HG03060 (cell line): Measurements from ENCODE around the gene TEKT5.

ENCODE experiments used
- ATAC-seq: cut with Tn5 transposase; IDR thresholded peaks from one replicate; pipeline ENCODE4 v1.9.1; 2021; ENCODE audit warnings: low read depth, moderate number of reproducible peaks; ENCODE audit not compliant: unreplicated experiment

TEKT5 gene

DNA sequence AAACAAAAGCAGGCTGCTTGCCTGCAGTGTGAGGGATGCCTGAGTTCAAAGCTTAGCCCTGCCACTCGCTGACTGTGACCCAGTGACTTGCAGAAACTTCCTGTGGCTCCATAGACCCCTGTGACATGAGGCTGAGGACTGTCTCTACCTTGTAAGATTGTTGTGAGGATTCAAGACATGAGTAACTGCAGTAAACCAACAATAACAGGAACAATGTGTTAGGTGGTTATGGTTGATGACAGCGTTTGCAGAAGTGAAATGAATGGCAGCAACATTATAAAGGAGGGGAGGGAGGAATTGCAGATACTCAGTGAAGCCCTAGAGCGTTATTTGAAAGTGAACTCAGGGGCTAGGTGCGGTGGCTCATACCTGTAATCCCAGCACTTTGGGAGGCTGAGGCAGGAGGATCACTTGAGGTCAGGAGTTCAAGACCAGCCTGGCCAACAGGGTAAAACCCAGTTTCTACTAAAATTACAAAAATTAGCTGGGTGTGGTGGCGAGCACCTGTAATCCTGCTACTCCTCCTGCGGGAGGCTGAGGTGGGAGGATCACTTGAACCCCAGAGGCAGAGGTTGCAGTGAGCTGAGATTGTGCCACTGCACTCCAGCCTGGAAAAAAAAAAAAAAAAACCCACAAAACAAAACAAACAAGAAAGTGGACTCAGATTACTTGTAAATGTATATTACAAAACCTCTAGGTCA, 80.8 kb downstream of the TEKT5 start:
- ATAC-seq, result no peak

DNA sequence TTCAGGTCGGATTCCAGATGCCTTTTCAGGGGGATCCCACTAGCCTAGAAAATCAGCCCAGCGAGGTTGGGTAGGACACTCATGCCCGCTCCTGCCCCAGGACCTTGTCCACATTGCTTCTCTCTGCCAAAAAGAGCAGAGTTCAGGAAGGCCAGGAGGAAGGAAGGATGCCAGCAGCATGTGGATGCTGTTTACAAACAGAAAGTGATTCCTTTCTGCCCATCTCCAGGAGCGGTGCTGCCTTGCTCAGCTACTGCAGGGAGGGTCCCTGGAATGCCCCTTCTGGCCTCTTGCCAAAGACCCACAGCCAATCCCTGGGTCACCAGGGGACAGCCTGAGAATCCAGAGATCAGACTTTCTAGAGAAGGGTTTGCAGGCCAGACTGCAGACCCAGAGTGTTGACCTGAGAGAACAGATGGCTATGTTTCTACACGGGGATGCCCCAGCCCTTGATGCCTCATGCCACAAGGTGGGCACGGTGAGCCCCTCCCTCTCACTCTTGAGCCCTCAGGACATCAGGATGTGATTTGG, 82.0 kb downstream of the TEKT5 start:
- ATAC-seq, result no peak

DNA sequence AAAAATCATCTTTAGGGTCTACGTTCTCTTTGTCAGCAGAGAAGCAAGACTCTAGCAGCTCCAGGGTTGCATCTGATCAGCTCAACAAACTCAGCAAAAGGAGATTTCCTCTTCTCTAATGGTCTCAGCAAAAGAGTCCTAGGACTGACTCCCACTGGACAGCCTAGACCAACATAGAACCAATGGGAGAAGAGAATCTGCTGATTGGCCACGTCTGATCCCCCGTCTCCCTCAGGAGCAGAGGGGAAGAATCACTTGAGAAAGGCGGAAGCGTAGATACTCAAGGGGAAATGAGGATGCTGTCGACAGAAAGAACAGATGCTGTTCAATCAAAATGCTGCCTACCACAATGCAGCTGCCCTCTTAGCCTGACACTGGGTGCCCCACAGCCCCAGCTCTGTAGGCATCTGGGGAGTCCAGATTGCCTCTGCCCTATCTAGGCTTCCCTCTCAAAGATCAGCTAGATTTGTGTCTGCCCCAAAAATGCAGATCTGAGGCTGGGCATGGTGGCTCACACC, 82.8 kb downstream of the TEKT5 start:
- no peak for ATAC-seq

DNA sequence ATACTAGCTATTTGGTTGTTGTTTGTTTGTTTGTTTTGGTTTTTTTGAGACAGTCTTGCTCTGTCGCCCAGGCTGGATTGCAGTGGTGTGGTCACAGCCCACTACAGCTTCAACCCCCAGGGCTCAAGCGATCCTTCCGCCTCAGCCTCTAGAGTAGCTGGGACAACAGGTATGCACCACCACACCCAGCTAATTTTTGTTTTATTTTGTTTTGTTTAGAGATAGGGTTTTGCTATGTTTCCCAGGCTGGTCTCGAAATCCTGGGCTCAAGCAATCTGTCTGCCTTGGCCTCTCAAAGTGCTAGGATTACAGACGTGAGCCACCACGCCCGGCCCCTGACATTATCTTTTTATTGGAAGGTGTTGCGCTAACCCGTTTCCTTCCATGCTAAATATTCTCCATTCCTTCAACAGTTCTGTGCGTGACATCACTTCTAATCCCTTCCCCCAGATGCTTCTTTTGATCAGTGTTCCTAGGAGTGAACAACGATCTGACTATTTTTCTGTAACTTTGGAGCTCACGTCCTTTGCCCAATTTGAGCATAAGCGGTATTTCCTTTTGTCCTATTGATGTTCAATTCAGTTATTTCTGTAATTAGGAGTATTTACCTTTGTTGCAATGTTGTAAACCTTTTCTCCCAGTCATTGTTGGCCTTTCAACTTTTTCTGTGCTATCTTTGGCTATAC, 84.1 kb downstream of the TEKT5 start:
- no peak for ATAC-seq

DNA sequence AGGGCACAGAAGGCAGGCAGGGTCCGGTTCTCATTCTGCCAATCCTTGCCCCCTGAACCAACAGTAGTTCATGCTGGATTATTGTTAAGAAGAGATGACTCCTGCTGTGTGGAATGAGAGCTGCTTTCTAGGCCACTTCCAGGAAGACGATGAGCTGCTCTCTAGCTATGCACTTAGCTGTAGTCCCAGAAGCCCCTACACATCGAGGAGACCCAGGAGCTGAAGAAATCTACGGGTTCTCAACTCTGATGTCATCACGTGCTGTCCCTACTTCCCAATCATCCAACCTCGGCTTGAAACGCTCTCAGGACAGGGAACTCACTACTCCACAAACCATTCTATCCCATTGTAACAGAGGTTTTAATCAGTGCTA, 85.3 kb downstream of the TEKT5 start:
- no peak for ATAC-seq

DNA sequence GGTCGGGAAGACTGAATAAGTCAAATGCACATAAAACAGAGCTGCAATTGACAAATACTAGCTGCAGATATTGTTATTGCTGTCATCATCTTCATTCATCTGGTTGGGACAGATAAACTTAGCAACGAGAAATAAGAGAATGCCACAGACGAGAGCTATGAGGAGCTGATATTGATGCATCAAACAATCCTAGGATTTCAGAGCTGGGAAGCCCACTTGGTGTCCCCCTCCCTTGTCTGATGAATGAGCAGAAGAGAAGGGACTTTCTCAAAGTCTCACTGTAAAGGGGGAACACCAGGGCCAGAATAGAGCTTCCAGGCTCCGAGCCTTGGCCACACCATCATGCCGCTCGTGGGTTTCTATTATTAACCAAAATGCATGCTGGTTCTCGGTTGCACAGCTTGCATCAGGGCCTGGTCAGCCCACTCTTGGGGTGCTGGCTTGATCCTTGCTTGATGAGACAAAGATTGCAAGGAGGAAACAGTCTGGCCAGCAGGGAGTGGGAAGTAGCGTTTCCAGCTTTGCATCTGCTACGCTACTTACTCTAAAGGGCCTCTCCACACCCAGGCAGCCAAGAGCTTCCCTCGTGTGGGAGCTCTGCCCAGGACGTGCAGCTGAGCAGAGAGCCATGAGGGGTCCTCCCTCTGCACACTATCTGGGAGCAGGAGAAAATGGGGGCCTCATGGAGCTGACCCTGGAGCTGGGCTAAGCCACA, 85.9 kb downstream of the TEKT5 start:
- no peak for ATAC-seq

DNA sequence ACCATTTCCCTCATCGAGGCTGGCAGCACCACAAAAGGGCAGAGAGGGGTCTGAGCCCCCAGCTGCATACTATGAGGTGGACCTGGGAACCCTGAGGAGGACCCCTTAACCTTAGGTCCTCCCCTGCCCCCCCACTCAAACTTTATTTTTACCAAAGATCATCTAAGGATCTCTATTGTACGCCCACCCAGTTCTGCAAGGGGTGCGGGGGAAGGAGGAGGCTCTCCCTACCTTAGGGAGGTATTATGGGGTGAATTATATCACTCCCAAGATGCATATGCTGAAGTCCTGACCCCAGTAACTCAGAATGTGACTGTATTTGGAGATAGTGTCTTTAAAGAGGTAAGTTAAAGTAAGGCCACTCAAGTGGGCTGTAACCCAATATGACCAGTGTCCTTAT, 87.6 kb downstream of the TEKT5 start:
- ATAC-seq, result no peak

DNA sequence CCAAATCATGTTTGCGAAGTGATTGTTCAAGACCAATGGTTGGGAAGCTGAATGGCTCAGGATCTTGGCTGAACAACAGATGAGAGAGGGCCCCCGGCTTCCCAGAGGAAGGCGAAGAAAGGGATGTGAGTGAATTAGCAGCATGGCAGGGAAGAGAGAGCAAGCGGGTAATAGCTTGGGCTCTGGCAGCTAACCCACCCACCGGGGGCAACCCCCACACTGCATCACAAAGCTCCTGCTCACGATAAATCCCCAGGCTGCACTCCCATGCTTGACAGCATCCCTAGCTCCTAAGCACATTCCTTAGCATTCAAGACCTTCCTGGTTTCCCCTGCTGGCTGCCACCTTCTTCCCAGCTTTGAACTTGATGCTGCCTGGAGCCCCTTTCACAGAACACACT, 88.1 kb downstream of the TEKT5 start:
- no peak for ATAC-seq

DNA sequence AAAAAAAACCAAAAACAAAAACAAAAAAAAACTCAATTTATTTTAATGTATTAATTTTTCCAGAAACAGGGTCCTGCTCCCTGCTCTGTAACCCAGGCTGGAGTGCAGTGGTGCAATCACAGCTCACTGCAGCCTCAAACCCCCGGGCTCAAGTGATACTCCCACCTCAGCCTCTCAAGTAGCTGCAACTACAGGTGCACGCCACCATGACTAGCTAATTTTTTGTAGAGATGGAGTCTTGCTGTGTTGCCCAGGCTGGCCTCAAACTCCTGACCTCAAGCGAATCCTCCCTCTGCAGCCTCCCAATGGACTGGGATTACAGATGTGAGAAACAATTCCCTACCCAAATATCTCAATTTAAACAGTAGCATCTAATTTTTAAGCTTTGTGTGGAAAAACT, 89.1 kb downstream of the TEKT5 start:
- ATAC-seq, result no peak

DNA sequence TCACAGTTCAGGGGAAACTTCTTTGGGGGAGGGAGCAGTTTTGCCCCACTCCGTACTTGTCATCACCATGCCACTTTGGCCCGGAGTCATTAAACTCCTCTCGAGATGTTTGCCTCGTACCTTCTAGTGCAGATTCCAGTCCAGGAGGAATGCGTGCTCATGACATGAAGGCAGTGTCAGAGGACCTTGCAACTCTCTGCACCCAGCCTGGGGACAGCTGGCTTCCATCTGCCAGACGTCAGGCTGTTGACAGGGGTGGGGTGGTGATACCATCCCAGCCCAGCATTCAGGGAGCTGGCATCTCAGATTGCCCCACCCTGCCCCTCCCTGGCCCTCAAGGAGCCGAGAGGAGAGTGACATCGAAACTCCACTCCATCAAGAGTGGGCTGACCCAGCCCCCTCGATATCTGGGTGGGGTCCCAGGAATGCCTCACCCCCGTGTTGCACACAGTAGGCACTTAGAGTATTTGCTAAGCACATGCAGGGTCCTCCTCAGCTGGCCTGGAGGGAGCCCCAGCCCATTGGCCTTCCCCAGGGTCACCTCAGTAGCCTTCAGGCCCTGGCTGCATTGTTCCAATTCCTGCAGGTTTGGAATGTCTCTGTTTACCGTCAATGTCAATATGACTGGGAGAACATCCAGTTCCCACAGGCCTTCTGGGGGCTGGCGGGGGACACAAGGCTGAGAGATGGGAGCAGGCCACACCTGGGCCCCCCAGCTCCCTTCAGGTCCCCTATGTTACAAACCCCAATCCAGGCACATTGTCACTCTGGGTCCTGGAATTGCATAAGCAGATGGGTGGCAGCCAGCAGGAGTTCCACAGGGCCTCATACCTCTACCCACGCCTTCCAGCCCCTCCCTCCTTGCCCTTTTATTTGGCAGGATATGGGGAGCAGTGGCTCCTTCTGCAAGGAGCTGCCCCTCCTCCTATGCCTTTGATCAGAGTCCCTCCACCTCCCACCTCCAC, 93.0 kb downstream of the TEKT5 start:
- no peak for ATAC-seq

DNA sequence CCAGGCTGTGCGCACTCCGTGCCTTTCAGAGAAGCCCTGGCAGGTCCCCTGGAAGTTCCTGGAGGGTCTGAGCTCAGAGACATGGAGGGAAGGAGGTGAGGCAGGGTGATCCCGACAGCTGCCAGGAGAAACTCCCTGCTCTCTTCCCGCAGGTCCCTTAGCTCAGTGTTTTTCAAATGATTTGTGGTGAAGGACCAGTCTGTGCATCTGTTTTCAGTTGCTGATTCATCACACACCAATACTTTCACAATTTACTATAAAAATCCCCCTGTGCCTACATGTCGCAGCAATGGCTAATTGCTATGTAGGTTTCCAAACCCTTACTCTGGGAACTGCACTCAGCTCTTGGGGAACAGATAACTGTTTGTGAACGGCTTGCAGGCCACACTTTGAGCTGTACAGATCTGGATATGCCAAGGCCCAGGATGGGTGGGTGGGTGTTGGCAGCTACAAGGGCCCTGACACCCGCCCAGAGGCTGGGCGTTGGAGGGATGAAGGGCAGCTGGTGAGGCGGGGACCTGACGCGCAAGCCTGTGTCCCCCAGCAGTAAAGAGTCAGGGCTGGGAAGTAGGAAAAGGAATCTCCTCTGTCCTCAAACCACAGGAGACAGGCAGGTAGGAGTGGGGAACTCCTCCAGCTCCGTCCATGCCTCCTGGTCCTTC, 93.8 kb downstream of the TEKT5 start:
- no peak for ATAC-seq

DNA sequence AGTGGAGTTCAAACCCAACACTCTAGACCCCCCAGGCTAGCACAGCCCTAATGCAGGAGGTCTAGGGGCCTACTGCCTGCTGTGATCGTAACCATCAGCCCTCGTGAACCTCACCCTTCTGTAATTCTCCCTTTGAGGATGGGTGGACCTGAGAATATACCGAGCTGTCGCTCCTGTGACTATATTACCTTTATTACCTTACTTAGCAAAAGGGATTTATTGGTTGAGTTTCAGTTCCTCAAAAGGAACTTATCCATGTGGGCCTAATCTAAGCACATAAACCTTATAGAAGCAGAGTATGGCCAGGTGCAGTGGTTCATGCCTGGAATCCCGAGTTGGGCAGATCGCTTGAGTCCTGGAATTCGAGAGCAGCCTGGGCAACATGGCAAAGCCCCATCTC, 95.1 kb downstream of the TEKT5 start:
- no peak for ATAC-seq

DNA sequence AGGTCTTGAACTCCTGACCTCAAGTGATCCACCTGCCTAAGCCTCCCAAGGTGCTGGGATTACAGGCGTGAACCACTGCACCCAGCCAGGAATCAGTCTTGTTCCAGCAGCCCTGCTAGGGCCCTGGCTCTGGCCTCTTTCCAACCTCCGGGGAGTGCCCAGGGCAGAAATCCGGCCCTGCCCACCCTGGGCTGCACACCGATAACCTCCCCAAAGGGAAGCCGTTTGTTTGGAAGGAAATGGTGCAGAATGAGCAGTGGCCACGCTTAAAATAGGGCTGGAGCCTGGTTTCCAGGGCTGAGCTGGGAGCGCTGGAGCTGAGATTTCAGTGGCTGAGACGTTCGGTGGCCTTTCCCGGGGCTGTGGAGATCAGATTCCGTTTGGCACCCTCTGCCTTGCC, 96.6 kb downstream of the TEKT5 start:
- no peak for ATAC-seq

DNA sequence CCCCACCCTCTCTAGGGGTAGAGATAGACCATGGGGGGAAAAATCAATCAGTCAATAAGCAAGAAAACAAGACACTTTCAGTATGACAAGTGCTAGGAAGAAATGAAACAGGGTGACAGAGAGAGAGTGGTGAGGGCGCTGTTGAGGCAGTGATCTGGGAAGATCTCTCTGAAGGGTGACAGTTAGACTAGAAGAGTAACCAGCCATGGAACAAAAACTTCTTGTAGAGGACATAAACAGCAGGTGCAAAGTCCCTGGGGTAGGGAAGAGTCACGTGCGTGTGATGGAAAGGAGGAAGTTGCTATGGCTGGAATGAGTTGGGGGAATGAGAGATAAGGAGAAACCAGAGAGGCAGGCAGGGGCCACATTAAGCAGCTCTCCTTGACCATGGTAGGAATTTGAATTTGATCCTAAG, 97.5 kb downstream of the TEKT5 start:
- no peak for ATAC-seq

DNA sequence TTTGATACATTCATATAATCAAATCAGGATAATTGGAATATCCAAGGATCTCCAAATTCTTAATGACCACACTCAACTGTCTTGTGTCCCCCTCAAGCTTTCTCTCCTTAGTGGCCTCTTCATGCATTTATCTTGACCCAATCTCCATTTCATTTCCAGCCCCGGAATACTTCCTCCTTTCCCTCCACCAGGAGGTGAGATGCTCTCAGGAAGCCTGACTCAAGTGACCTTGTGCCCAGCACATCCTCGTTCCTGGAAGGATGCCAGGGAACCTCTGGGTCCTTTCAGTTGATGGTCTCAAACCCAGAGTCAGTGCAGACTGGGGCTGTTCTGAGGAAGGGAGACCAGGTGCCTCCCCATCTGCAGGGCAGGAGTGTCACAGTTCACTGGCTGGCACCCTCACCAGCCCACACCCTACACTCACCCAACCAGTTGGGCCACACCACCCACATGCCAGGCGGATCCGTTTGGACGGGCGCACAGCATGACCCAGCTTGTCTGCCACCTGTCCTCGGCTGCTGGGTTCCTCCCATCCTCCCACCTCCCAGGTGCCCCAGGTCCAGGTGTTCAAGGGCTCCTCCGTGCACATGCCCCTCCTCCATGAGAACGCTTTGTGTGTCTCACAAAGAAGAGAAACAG, 100.3 kb downstream of the TEKT5 start:
- no peak for ATAC-seq

DNA sequence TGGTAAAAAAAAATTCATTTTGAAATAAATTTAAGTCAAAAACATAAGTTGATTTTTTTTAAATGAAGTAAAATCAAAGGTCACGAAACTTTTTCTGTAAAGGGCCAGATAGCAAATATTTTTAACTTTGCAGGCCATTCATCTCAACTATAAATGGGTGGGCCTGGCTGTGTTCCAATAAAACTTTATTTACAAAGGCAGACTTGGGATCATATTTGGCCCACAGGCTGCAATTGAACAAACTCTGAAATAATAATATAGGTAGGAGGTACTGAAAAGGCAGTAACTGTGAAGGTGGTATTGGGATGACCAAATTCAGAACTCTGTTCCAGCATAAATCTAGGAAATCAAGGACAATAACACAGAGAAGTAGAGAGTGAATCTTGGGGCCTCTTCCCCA, 102.1 kb downstream of the TEKT5 start:
- ATAC-seq, result no peak

DNA sequence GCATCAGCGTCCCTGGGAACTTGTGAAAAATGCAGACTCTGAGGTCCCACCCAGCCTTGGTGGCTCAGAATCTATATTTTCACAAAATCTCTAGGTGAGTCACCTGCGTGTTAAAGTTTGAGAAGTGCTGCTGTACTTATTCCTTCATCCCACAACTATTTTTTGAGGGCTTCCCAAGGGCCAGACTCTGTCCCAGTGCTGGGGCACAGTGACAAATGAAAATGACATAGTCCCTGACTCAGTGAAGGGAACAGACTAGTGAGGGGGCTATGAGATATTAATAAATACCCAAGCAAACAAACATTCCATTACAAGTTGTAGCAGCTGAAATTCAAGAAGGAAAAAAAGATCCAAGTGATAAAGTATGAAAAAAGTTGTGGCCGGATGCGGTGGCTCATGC, 104.4 kb downstream of the TEKT5 start:
- ATAC-seq, result no peak

DNA sequence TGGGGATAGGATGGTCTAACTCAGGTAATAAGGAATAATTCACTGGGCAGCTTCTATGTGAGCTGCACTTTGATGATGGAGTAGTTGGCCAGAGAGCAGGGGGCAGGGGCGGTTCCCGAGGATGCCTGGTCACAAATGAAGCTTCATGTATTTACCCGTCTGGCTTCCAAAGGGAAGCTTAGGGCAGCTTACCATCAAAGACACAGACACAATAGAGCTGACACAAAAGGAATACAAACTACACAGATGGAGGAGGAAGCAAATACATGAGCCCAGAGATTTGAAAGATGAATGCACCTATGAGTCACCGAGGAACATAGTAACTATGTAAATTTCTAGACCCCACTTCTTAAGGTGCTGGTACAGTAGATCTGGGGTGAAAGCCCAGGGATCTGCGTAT, 105.6 kb downstream of the TEKT5 start:
- ATAC-seq, result no peak

DNA sequence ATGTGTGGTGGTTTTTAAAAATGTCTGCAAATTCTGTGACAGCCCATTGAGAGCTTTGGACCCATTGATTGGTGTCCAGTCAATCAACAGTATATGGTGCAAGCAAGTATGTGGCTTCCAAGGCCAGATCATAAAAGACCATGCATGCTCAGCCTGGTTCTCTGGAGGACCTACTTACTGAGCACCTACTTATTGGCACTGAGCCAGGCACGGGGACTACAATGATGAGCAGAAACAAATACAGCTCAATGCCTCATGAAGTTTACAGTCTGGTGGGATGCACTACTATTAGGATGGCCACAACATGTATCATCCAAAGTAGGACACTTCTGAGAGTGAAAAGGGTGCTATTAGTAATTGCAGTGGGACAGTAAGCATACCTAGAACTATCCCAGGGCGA, 107.1 kb downstream of the TEKT5 start:
- no peak for ATAC-seq
